Activated CD4-positive, alpha-beta memory T cell treated with anti-CD3 and anti-CD28 coated beads, Interleukin-2, amount 10 ng/mL, durations not matched to agents 7 days and 5 days (primary cell): ENCODE measurements around the gene HCFC1. TPM values are rescaled to one million over a fixed set of nuclear protein-coding genes. Genes with fewer than 3 reads are reported as not detected.
"Not testable (repeated sequence)": the region's sequence is repeated elsewhere in the genome, so short reads cannot be mapped to it uniquely, and the experiment has no call there.

Source experiments
- CTCF ChIA-PET: fragments of 350-600 bp; sonication (Branson Sonifier 250); formaldehyde crosslinking; loops from one replicate; lab custom pipeline; 2021; ENCODE audit warnings: antibody characterized with exemption, inconsistent platforms; lab: Charles Lee
- POLR2A ChIA-PET: fragments of 350-600 bp; sonication (Branson Sonifier 250); formaldehyde crosslinking; loops from one replicate; lab custom pipeline; 2021; ENCODE audit warnings: antibody characterized with exemption; lab: Charles Lee
- DNase-seq: peaks from one replicate; pipeline ENCODE4 v3.0.0-alpha.2; 2020
- H3K27ac Mint-ChIP-seq: one replicate; pipeline ENCODE4 v1.8.0; 2021; ENCODE audit warnings: mild to moderate bottlenecking, mixed read lengths
- H3K27me3 Mint-ChIP-seq: one replicate; pipeline ENCODE4 v1.8.0; 2021; ENCODE audit warnings: mixed read lengths
- H3K36me3 Mint-ChIP-seq: one replicate; pipeline ENCODE4 v1.8.0; 2021; ENCODE audit warnings: low read depth, mixed read lengths
- H3K4me1 Mint-ChIP-seq: one replicate; pipeline ENCODE4 v1.8.0; 2021; ENCODE audit warnings: mixed read lengths
- H3K4me3 Mint-ChIP-seq: one replicate; pipeline ENCODE4 v1.8.0; 2021; ENCODE audit warnings: mild to moderate bottlenecking, mixed read lengths
- H3K9me3 Mint-ChIP-seq: one replicate; pipeline ENCODE4 v1.8.0; 2021; ENCODE audit warnings: mixed read lengths
- total RNA-seq, 2 experiments: library from RNA; stranded (reverse); gene quantifications; one replicate each; pipeline ENCODE4 v1.2.3, GENCODE V29; 2021

Gene HCFC1
- total RNA-seq, 2 experiments from 2014 or later, result 88.3 to 93.1 TPM

DNA sequence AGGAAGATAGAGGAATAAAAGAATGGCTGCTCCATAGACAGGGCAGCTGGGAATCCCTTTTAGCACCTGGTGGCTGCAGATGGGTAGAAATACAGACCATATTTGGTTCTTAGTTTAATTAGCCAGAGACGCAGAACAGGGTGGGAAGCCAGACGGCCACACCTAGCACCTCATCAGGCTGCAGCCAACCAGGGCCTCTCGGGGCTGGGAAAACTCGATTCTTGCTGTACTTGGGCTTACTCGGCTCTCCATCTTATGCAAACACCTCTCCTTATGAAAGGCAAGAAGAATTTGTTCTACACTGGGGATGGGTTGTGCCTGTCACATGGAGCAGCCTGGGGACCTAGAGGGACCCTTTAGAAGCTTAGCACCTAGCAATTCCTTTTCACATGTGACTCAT is 28.4 kb upstream of the HCFC1 start:
- Mint-ChIP-seq H3K4me3 (no peak overlapping the region), H3K9me3 (no peaks in the 10 kb centered on the region), H3K4me1 (peaks cover 22% of the 10 kb centered on the region), H3K27me3 (no peaks in the 10 kb centered on the region), H3K27ac (no peak overlapping the region), H3K36me3 (peaks cover 6% of the 10 kb centered on the region)
- DNase-seq, result no peak
- POLR2A ChIA-PET, result no interaction called here
- CTCF ChIA-PET, result interaction anchor here (0.6 kb wide), 1 partner anchor 13 kb away, joined by 5 read pairs; no protein-coding TSS in a partner anchor

DNA sequence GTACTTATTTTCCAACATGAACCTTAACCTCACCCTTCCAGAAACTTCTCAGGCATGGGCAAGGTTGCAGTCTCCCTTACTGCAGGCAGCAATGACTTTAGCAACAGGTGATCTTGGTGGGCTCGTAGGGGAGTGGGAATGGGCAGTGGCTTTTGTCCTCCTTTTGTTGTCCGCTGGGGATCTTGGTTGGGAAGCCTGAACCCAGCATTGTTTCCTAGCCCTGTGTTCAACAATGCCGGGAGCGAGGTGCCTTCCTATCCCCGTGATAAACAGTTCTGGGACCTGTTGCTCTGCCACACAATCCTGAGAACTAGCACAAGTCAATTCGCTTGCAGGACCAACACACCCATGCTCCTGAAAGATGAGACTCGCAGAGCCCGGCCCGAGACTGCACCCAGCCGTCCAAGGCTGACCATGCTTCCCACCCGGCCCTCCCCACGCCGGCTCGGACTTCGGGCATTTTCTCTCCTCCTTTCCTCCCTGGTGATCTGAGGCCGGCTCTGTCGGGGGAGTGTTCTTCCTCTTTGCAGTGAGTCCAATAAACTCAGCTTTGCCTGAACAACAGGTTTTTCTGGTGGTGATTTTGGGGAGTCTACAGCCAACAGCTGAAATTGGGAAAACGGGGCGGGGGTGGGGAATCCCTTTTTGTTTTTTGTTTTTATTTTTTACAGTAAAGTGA is 27.9 kb upstream of the HCFC1 start:
- DNase-seq, result no peak
- Mint-ChIP-seq H3K36me3 (peaks cover 3% of the 10 kb centered on the region), H3K27ac (no peak overlapping the region), H3K4me3 (no peak overlapping the region), H3K27me3 (no peaks in the 10 kb centered on the region), H3K9me3 (no peaks in the 10 kb centered on the region), H3K4me1 (peaks cover 22% of the 10 kb centered on the region)
- POLR2A ChIA-PET, result no interaction called here
- CTCF ChIA-PET, result interaction anchor here (0.6 kb wide), 1 partner anchor 13 kb away, joined by 5 read pairs; no protein-coding TSS in a partner anchor

DNA sequence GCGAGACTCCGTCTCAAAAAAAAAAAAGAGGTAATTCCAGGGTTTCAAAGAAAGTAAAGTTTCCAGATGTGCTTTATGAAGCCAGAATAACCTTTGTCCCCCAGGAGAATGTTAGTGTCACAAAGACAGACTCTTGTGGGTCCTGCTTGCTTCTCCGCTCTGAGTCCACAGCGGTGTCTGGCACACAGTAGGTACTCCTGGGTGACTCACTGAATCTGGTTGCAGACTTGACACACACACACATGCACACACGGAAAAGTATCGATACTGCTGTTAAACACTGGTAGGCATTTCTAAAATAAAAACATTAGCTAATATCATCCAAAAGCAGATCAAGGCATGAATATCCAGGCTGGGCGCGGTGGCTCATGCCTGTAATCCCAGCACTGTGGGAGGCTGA is 23.9 kb upstream of the HCFC1 start:
- Mint-ChIP-seq H3K9me3 (no peaks in the 10 kb centered on the region), H3K27me3 (no peaks in the 10 kb centered on the region), H3K27ac (no peak overlapping the region), H3K4me1 (peaks cover 5% of the 10 kb centered on the region), H3K36me3 (no peaks in the 10 kb centered on the region), H3K4me3 (no peak overlapping the region)
- POLR2A ChIA-PET, result no interaction called here
- CTCF ChIA-PET, result no interaction called here
- no peak for DNase-seq

DNA sequence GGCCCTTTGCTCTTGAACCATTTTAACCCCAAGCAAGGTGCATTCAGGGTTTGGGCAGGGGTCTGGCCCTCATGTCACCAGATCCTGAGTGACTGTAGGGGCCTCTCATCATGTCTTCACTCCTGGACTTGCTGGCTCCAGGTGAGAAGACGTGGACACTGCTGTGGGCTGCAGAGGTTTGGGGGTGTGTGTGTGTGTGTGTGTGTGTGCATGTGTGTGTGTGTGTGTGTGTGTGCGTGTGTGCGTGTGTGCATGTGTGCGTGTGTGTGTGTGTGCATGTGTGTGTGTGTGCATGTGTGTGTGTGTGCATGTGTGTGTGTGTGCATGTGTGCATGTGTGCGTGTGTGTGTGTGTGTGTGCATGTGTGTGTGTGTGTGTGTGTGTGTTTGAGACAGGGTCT is 22.8 kb upstream of the HCFC1 start:
- CTCF ChIA-PET, POLR2A ChIA-PET, H3K36me3 Mint-ChIP-seq, H3K4me3 Mint-ChIP-seq, DNase-seq, H3K27me3 Mint-ChIP-seq, H3K27ac Mint-ChIP-seq, H3K9me3 Mint-ChIP-seq: not testable (repeated sequence)
- H3K4me1 Mint-ChIP-seq, result peaks cover 15% of the 10 kb centered on the region

DNA sequence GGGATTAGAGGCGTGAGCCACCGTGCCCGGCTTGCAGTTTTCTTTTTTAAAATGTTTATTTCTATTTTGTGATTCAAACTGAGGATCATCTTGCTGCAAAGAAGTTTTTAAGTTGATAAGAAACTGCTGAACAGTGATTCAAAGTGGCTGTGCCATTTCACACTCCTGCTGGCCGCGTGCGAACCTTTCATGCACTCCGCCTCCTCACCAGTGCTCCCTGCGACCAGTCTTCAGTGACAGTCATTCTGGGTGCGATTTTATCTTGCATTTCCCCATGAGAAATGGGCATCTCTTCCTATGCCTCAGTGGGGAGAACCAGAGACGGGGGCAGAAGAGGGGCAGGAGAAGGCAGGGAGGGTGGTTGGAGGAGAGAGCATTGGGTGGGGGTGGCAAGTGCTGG is 22.4 kb upstream of the HCFC1 start:
- H3K36me3 Mint-ChIP-seq, result no peaks in the 10 kb centered on the region
- ChIA-PET CTCF (no interaction called here), POLR2A (no interaction called here)
- DNase-seq, result no peak
- H3K4me3 Mint-ChIP-seq, result no peak overlapping the region
- H3K4me1 Mint-ChIP-seq, result peaks cover 18% of the 10 kb centered on the region
- H3K27me3 Mint-ChIP-seq, result no peaks in the 10 kb centered on the region
- H3K9me3 Mint-ChIP-seq, result no peaks in the 10 kb centered on the region
- no peak overlapping the region for H3K27ac Mint-ChIP-seq

DNA sequence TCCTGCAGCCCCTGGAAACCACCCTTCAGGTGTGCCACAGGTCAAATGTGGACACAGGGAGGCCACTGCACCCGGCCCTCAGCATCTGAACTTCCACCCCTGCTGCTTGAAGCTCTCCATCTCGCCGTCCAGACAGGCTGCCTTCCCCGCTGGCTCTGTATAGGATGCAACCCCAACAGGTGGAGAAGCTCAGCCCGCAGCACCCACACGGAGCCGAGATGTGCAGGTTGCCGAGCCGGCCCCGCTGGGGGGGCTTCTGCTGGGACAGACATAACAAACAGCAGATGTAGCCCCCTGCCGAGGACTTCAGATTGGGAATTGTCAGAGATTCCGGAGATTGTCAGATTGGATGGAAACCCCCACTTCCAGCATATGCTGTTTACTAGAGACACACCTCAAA is 21.5 kb upstream of the HCFC1 start:
- H3K27me3 Mint-ChIP-seq, result no peaks in the 10 kb centered on the region
- ChIA-PET CTCF (no interaction called here), POLR2A (interaction anchor here (1.4 kb wide), 1 partner anchor 9 kb away, joined by 4 read pairs; no protein-coding TSS in a partner anchor)
- no peak for DNase-seq
- H3K9me3 Mint-ChIP-seq, result no peaks in the 10 kb centered on the region
- H3K4me3 Mint-ChIP-seq, result no peak overlapping the region
- peaks cover 18% of the 10 kb centered on the region for H3K4me1 Mint-ChIP-seq
- H3K27ac Mint-ChIP-seq, result no peak overlapping the region
- no peaks in the 10 kb centered on the region for H3K36me3 Mint-ChIP-seq

DNA sequence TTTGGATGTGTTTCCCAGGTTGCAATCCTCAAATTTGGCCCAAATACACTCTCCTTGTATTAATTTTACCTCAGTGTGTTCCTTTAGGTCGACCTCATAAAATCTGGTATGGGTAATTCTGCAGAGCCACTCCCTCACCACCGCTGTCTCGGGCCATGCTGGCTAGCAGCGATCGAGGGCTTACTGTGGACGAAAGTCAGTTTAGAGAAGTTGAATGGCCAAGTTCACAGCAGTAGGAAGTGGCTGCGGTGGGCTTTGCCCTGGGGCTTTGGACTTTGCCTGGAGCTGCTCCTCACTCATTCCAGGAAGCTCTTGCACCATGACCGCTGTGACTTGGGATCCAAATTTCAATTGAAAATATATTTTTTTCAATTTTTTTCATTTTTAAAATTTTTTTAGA is 20.6 kb upstream of the HCFC1 start:
- CTCF ChIA-PET, result no interaction called here

DNA sequence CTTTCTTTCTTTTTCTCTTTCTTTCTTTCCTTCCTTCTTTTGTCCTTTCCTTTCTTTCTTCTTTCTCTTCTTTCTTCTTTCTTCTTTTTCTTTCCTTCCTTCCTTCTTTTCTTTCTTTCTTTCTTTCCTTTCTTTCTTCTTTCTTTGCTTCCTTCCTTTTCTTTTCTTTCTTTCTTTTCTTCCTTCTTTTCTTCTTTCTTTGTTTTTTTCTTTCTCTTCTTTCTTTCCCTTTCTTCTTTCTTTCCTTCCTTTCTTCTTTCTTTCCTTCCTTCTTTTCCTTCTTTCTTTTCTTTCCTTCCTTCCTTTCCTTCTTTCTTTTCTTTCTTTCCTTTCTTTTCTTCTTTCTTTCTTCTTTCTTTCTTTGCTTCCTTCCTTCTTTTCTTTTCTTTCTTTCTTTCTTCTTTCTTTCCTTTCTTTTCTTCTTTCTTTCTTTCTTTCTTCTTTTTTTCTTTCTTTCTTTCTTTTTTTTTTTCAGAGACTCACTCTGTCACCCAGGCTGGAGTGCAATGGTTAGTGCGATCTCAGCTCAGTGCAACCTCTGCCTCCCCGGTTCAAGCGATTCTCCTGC is 19.5 kb upstream of the HCFC1 start:
- DNase-seq, result no peak
- peak overlapping the region; percentile 47 for H3K27ac Mint-ChIP-seq
- peaks cover 23% of the 10 kb centered on the region for H3K4me1 Mint-ChIP-seq
- H3K9me3 Mint-ChIP-seq, result no peaks in the 10 kb centered on the region
- ChIA-PET POLR2A (no interaction called here), CTCF (interaction anchor here (1.0 kb wide), 1 partner anchor 22 kb away, joined by 3 read pairs; no protein-coding TSS in a partner anchor)
- H3K36me3 Mint-ChIP-seq, result no peaks in the 10 kb centered on the region
- no peaks in the 10 kb centered on the region for H3K27me3 Mint-ChIP-seq
- no peak overlapping the region for H3K4me3 Mint-ChIP-seq

More for the DNA sequence above, 20.6 kb upstream of the HCFC1 start:
- no peak overlapping the region for H3K27ac Mint-ChIP-seq
- POLR2A ChIA-PET, result interaction anchor here (1.4 kb wide), 1 partner anchor 9 kb away, joined by 4 read pairs; no protein-coding TSS in a partner anchor
- H3K4me1 Mint-ChIP-seq, result peaks cover 18% of the 10 kb centered on the region
- H3K9me3 Mint-ChIP-seq, result no peaks in the 10 kb centered on the region
- no peaks in the 10 kb centered on the region for H3K27me3 Mint-ChIP-seq
- no peak overlapping the region for H3K4me3 Mint-ChIP-seq
- no peak for DNase-seq
- no peaks in the 10 kb centered on the region for H3K36me3 Mint-ChIP-seq

DNA sequence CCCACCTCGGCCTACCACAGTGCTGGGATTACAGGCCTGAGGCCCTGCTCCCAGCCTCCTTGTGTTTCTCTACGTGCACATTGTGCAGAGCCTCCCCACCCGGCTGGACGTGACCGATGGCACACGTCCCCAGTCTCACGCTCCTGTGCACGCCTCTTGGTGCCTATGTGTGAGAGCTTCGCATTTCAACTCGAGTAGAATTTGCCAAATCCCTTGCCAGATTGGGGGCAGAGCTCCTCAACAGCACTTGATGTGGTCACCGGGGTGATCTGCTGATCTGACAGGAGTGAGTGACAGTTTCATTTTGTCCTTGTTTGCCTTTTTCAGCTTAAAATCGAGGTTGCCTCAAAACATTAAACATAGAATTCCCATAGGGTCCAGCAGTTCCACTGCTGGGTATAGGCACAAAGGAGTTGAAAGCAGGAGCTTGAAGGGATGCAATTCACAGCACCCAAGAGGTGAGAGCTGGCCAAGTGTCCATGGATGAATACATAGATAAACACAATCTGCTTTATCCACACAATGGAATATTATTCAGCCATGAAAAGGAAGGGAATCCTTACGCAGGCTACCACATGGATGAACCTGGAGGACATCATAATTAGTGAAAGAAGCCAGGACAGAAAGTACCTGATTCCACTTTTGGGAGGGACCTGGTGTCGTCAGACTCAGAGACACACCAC is 18.5 kb upstream of the HCFC1 start:
- no peak for DNase-seq
- CTCF ChIA-PET, result interaction anchor here (1.0 to 1.4 kb wide), 2 partner anchors 23 to 24 kb away, joined by 3 to 5 read pairs; no protein-coding TSS in a partner anchor
- POLR2A ChIA-PET, result interaction anchor here (0.8 to 1.8 kb wide), 7 partner anchors 9 to 500 kb away, joined by 3 to 10 read pairs (median 4); partner anchors contain the start of gene TMEM187
- Mint-ChIP-seq H3K9me3 (no peaks in the 10 kb centered on the region), H3K4me1 (peaks cover 27% of the 10 kb centered on the region), H3K27me3 (no peaks in the 10 kb centered on the region), H3K4me3 (peak overlapping the region; percentile 24), H3K36me3 (no peaks in the 10 kb centered on the region), H3K27ac (peak overlapping the region; percentile 72)

DNA sequence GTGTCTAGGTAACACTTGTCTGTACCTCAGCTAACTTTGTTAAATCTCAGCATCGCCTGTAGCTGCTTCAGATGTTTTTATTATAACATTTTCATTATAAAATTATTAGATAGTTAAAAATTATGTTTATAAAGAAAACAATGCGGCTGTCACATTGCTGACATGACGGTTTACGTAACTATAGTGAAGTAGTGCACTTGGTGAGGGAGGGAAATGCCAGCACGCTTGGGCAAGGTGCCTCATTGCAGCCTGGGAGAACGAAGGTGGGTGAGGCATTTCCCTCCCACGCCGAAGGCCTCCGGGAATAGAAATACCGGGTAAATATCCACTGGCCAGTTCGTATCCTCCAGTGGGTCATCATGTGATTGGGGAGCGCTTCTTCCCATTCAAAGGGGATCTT is 16.9 kb upstream of the HCFC1 start:
- DNase-seq, result no peak
- Mint-ChIP-seq H3K36me3 (peaks cover 4% of the 10 kb centered on the region), H3K4me3 (no peak overlapping the region), H3K9me3 (no peaks in the 10 kb centered on the region), H3K27me3 (no peaks in the 10 kb centered on the region), H3K27ac (peak overlapping the region; percentile 35), H3K4me1 (peaks cover 43% of the 10 kb centered on the region)
- CTCF ChIA-PET, result no interaction called here
- POLR2A ChIA-PET, result no interaction called here

DNA sequence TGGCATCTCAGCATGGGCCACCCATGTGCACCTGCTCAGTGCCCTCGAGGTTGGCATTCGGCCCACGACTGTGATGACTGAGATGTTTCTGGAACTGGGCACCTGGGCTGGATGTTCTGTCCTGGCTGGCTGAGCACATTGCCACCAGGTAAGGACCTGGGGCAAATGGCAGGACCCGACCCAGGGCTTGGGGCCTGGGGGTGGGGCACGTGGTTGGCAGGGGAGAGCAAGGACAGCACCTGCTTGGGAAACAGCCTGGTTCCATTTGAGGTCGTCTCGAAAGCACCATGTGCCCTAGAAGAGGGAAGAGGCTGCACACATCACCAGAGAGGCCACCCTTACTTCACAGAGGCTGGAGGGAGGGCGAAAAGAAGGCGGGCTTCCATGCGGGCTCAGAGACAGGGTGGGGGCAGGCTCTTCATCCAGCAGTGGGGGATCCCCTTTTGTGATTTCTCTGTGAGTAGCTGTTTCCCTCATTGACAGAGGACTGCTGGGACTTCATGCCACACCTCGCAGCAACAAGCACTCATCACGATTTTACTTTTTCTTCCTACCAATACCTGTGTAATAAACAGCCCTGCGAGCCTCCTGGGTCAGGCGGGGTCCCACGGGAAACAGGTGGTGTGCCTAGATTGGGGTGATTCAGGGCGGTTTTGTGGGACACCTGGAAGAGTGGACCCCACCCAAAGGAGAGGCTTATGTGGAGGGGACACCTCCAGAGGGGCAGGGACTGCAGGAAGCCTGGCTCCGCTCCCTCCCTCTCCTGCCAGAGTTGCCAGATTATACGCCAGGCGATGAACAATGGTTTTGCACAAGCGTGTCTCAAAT is 12.9 kb upstream of the HCFC1 start:
- ChIA-PET POLR2A (interaction anchor here (0.6 to 3.8 kb wide), 6 partner anchors 8 to 36 kb away, joined by 3 to 70 read pairs (median 4); partner anchors contain the start of genes HCFC1 and TMEM187), CTCF (interaction anchor here (0.6 kb wide), 1 partner anchor 260 kb away, joined by 3 read pairs; the partner anchor contains the start of gene BCAP31)
- Mint-ChIP-seq H3K4me3 (peak overlapping the region; percentile 76), H3K36me3 (peaks cover 19% of the 10 kb centered on the region), H3K9me3 (no peaks in the 10 kb centered on the region), H3K27ac (peak overlapping the region; percentile 93), H3K4me1 (peaks cover 64% of the 10 kb centered on the region), H3K27me3 (no peaks in the 10 kb centered on the region)
- no peak for DNase-seq

DNA sequence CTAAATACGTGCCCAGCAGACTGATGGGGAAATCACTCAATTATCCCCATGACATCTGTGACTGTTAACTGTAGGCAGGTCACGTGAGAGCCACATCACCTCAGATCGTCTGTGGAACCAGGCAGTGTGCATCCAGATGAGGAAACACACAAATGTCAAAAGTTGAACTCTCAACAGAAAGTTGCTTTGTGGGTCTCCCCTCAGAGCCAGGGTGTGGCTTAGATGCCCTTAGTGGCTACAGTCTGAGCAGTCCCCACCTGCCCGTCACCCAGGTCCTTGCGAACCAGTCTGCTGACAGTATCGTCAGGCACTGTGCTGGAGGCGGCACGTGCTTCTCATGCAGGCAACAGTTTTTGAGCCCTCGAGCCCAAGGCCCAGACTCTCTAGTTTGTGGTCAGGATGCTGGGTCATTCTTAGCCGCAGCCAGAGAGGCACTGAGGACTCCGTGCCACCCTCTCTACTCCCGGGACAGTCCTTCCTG is 11.7 kb upstream of the HCFC1 start:
- H3K27me3 Mint-ChIP-seq, result no peaks in the 10 kb centered on the region
- no peaks in the 10 kb centered on the region for H3K9me3 Mint-ChIP-seq
- CTCF ChIA-PET, result no interaction called here
- peaks cover 19% of the 10 kb centered on the region for H3K36me3 Mint-ChIP-seq
- H3K4me1 Mint-ChIP-seq, result peaks cover 60% of the 10 kb centered on the region
- peak overlapping the region; percentile 93 for H3K27ac Mint-ChIP-seq
- POLR2A ChIA-PET, result interaction anchor here (3.4 to 3.8 kb wide), 2 partner anchors 11 kb away, joined by 64 to 70 read pairs; partner anchors contain the start of genes HCFC1 and TMEM187
- DNase-seq, result no peak
- H3K4me3 Mint-ChIP-seq, result peak overlapping the region; percentile 13
